ENCODE data around the gene WNT6.

Gene WNT6

DNA sequence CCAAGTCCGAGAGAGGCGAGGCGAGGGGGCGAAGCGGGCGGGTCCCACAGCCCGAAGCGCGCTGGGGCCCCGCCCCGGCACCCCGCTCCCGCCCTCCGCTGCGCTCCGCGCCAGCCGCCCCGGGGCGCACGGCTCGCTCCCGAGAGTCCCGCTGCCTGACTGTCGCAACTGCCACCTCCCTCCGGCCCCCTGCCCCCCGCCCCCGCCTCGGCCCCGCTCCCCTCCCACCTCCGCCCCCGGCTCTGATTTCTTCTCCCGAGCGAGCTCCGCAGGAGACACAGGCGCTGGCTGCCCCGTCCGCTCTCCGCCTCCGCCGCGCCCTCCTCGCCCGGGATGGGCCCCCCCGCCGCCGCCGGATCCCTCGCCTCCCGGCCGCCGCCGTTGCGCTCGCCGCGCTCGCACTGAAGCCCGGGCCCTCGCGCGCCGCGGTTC, at the start of gene WNT6:
WNT6 (plus strand) TSS at position 250 of the 432 bp plus-strand sequence. CDS start 233 bp downstream, outside the sequence.
- DNase-seq (ENCODE audit: low read depth), result no peak
- TF ChIP-seq, protein P1, sequence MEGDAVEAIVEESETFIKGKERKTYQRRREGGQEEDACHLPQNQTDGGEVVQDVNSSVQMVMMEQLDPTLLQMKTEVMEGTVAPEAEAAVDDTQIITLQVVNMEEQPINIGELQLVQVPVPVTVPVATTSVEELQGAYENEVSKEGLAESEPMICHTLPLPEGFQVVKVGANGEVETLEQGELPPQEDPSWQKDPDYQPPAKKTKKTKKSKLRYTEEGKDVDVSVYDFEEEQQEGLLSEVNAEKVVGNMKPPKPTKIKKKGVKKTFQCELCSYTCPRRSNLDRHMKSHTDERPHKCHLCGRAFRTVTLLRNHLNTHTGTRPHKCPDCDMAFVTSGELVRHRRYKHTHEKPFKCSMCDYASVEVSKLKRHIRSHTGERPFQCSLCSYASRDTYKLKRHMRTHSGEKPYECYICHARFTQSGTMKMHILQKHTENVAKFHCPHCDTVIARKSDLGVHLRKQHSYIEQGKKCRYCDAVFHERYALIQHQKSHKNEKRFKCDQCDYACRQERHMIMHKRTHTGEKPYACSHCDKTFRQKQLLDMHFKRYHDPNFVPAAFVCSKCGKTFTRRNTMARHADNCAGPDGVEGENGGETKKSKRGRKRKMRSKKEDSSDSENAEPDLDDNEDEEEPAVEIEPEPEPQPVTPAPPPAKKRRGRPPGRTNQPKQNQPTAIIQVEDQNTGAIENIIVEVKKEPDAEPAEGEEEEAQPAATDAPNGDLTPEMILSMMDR (conservative IDR thresholded peaks at IDR 0.05; ENCODE audit: low read depth, low read length), result no peak
- H3K4me3 ChIP-seq (ENCODE audit: low read length), result no peak within 1 kb of the TSS

DNA sequence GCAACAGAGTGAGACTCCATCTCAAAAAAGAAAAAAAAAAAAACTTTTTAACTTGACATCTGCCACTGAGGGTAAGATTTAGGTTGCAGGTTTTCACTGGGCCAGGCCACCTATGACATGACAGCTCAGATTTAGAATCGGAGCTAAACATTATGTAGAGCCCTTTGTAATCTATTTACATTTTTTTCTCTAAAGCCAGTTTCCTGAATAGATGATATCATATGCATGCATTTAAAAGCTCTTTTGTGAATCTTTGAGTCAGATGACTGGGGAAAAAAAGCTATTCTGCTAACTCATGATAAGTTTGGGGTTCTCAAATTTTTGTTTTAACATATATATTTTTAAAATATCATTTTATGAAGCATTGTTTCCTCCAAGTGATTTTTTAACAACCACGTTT, 49.3 kb upstream of the WNT6 start:
- no peak overlapping the region for H3K4me3 ChIP-seq (ENCODE audit: low read length)
- TF ChIP-seq, protein P1 (conservative IDR thresholded peaks at IDR 0.05; ENCODE audit: low read depth, low read length), result no peak
- no peak for DNase-seq (ENCODE audit: low read depth)

- no peak overlapping the region for H3K4me3 ChIP-seq (ENCODE audit: low read length)
- TF ChIP-seq, protein P1 (conservative IDR thresholded peaks at IDR 0.05; ENCODE audit: low read depth, low read length), result no peak
- no peak for DNase-seq (ENCODE audit: low read depth)
Observed at GRCh38 chr2:218811382-218811781, 48.2 kb upstream of the WNT6 start.

DNA sequence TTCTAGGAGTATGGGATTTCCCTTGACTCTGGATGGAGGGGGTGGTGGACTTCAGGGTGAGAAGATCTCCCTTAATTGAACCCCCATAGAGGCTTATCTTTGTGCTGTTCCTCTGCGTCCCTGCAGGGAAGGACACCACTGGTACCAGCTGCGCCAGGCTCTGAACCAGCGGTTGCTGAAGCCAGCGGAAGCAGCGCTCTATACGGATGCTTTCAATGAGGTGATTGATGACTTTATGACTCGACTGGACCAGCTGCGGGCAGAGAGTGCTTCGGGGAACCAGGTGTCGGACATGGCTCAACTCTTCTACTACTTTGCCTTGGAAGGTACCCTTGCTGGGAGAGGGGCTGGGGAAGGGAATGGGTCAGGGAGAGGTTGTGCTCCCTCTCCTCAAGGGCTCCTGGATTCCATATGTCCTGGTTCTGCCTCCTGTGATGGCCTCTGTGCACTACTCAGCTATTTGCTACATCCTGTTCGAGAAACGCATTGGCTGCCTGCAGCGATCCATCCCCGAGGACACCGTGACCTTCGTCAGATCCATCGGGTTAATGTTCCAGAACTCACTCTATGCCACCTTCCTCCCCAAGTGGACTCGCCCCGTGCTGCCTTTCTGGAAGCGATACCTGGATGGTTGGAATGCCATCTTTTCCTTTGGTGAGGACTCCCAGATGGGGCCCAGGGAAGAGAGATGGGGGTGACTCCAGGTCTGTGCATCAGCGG, 47.3 kb upstream of the WNT6 start:
- DNase-seq (ENCODE audit: low read depth), result no peak
- TF ChIP-seq, protein P1 (conservative IDR thresholded peaks at IDR 0.05; ENCODE audit: low read depth, low read length), result no peak
- H3K4me3 ChIP-seq (ENCODE audit: low read length), result no peak overlapping the region

DNA sequence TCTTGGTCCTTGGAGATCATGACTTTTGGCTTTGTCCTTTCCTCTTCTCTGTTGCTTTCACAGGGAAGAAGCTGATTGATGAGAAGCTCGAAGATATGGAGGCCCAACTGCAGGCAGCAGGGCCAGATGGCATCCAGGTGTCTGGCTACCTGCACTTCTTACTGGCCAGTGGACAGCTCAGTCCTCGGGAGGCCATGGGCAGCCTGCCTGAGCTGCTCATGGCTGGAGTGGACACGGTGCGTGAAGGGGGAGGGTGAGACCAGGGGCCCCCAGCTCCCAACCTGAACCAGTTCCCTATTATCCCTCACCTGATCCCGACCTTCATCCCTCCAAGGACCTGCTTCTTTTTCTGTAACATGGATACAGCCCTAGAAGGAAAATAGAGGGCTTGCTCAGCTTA, 46.7 kb upstream of the WNT6 start:
- DNase-seq (ENCODE audit: low read depth), result no peak
- no peak overlapping the region for H3K4me3 ChIP-seq (ENCODE audit: low read length)
- TF ChIP-seq, protein P1 (conservative IDR thresholded peaks at IDR 0.05; ENCODE audit: low read depth, low read length), result no peak

- no peak for DNase-seq (ENCODE audit: low read depth)
- TF ChIP-seq, protein P1 (conservative IDR thresholded peaks at IDR 0.05; ENCODE audit: low read depth, low read length), result no peak
- H3K4me3 ChIP-seq (ENCODE audit: low read length), result no peak overlapping the region
Observed at GRCh38 chr2:218813771-218814460, 45.7 kb upstream of the WNT6 start.
